NOMO-1 treated with dmso at 0.1 percent for 144 hours (cell line): ENCODE data around the gene DUS3L.
"Not testable (repeated sequence)": the region's sequence is repeated elsewhere in the genome, so short reads cannot be mapped to it uniquely, and the experiment has no call there.

Experiments used
- DNase-seq: peaks from one replicate; lab custom pipeline; 2025; ENCODE audit not compliant: unreplicated experiment; lab: John Stamatoyannopoulos, UW

Gene DUS3L

GRCh38 chr19:5801796-5802619, 11.0 kb upstream of the DUS3L start:
- no peak for DNase-seq

- no peak for DNase-seq
These were observed 9.7 kb upstream of the DUS3L start for GRCh38 chr19:5800361-5801270.

GRCh38 chr19:5799247-5800241, 8.6 kb upstream of the DUS3L start:
- DNase-seq: no peak

- DNase-seq: no peak
These were observed 7.3 kb upstream of the DUS3L start for GRCh38 chr19:5798244-5798643.

GRCh38 chr19:5795382-5795919, 4.5 kb upstream of the DUS3L start:
- no peak for DNase-seq

GRCh38 chr19:5793188-5793587, 2.2 kb upstream of the DUS3L start:
- no peak for DNase-seq

GRCh38 chr19:5792224-5792623, 1.3 kb upstream of the DUS3L start:
- DNase-seq: no peak

- no peak for DNase-seq
These were observed 941 bp downstream of the DUS3L start for GRCh38 chr19:5789886-5790558.

GRCh38 chr19:5789351-5789761, 1.6 kb downstream of the DUS3L start:
- no peak for DNase-seq

GRCh38 chr19:5788422-5788821, 2.5 kb downstream of the DUS3L start:
- DNase-seq: no peak

GRCh38 chr19:5787409-5788182, 3.4 kb downstream of the DUS3L start:
- DNase-seq: no peak

GRCh38 chr19:5786593-5787408, 4.2 kb downstream of the DUS3L start:
- DNase-seq: no peak

GRCh38 chr19:5785423-5785822, 5.5 kb downstream of the DUS3L start:
- DNase-seq: no peak

GRCh38 chr19:5784581-5785147, 6.3 kb downstream of the DUS3L start, which contains the start of gene PRR22:
TSS of gene PRR22 (minus strand) at chr19:5784746. CDS start at chr19:5784660, 86 bp downstream.
- no peak for DNase-seq

- no peak for DNase-seq
These were observed 7.7 kb downstream of the DUS3L start for GRCh38 chr19:5782945-5783919.

- DNase-seq: no peak
These were observed 8.6 kb downstream of the DUS3L start for GRCh38 chr19:5782322-5782721.

GRCh38 chr19:5780916-5781315, 10.0 kb downstream of the DUS3L start:
- not testable (repeated sequence) for DNase-seq
